Endothelial cell of hepatic sinusoid (primary cell): ENCODE measurements around the gene FGR.
"Not testable (repeated sequence)": the region's sequence is repeated elsewhere in the genome, so short reads cannot be mapped to it uniquely, and the experiment has no call there.

ENCODE experiments used
- in situ Hi-C: cut with HindIII; loops from 2 replicates; pipeline ENCODE4 v1.10.0; 2017; ENCODE audit warnings: low sequenced_read_pairs

The FGR gene

GRCh38 chr1:27638047-27638734 lies 3.2 kb upstream of the FGR start:
- in situ Hi-C loops, result no loop called here

DNA sequence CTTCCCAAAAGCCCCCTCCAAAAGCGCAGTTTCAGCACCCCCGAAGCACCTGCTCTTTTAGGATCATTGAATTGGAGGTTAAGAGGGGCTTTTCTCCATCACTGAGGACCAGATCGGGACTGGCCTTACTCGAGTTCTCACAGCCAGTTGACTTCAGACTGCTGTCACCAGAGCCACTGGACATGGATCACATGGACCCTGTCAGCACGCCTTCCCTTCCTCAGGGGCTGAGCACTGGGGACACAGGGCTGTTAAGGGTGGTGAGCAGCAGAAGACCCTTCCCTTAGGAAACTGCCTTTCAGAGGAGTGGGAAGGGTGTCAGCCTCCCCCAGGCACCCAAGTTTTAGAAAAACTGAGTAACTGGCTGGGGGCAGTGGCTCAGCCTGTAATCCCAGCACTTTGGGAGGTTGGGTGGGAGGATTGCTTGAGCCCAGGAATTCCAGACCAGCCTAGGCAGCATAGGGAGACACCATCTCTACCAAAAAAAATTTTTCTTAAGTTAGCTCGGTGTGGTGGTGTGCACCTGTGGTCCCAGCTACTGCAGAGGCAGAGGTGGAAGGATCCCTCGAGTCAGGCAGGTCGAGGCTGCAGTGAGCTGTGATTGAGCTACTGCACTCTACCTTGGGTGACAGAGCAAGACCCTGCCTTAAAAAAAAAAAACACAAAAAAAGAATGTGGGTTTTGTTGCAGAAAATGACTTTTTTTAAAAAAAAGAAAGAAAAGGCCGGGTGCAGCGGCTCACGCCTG lies 584 bp upstream of the FGR start:
- in situ Hi-C loops, result no loop called here

- in situ Hi-C loops, result no loop called here
Measured at GRCh38 chr1:27634177-27634984, 604 bp downstream of the FGR start.

DNA sequence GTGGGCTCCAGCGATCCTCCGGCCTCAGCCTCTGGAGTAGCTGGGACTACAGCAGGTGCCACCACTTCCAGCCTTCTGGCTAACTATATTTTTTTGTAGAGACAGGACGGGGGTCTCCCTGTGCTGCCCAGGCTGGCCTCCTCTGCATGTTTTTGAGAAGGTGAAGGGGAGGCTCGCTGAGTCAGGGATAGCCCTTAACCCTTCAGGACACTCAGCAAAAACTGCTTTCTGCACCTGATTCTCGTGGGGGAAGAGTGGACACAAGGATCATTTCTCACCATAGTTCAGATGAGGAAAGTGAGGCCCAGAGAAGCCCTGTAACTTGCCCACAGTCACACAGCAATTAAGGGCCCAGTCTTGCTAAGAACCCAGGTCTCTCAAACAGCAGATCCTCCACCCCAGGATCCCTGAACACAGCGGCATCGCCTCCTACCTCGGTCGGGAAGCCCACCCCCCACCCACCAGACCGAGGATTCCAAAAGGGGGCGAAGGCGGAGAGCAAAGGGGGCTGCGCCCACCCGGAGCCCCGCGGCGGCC lies 1.3 kb downstream of the FGR start:
- in situ Hi-C loops, result no loop called here

- in situ Hi-C loops, result no loop called here
Measured at GRCh38 chr1:27633298-27633610, 1.7 kb downstream of the FGR start.

DNA sequence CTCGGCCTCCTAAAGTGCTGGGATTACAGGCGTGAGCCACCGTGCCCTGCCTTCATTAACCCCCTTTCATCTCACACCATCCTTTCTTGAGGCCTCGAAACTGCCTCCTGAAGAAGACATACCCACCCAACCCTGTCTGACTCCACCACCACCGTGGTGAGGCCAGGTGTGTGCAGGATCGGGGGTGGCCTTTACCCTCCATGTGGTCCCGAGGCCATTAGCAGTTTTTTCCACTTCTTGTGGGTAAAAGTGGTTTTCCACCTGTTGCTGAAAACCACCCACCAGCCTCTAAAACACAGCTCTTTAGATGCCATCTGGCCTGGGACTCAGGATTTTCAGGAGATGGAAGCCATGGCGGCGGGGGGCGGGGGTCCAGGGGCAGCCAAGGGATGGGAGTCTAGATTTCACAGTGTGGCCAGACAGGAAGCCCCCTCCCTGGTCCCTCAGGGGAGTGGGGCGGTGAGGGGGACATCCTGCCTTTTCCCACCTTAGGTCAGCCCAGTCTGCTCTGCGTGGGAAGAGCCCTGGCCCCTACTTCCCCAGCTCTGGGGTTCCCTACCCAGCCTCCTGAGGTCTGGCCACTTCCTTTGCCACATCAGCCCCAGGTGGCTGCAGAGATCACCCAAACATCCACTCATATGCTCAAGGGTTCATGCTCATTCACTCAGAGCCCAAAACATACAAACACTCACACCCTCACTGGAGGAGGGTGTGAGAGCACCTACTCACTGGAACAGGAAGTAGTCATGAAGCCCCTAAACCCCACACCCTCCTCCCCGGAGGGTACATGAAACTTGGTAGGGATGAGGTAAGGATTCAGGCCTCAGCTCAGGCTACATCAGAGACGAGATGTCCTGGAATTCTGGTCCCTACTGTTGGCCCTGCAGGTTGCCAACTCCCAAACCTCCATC lies 2.3 kb downstream of the FGR start:
- in situ Hi-C loops, result no loop called here

- in situ Hi-C loops, result no loop called here
Measured at GRCh38 chr1:27630859-27631491, 4.0 kb downstream of the FGR start.

DNA sequence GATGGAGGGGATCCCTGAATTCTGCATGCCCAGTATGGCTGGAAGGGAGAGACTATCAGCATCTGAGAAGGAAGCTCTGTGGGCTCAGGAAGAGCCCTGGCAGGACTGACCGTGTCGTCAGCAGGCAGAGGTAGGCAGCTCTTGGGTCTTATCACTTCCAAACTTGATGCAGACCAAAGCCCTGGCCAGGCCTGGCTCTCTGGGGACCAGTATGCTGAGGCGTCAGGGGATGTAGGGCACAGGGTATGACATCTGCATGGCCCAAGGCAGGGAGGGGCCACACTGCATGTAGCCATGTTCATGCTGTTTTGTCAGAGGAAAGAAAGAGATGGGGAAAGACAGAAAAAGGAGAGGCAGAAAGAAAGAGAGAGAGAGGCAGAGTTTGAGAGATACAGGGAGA lies 6.3 kb downstream of the FGR start:
- in situ Hi-C loops, result no loop called here

GRCh38 chr1:27627733-27628132 lies 7.3 kb downstream of the FGR start:
- in situ Hi-C loops, result not testable (repeated sequence)

DNA sequence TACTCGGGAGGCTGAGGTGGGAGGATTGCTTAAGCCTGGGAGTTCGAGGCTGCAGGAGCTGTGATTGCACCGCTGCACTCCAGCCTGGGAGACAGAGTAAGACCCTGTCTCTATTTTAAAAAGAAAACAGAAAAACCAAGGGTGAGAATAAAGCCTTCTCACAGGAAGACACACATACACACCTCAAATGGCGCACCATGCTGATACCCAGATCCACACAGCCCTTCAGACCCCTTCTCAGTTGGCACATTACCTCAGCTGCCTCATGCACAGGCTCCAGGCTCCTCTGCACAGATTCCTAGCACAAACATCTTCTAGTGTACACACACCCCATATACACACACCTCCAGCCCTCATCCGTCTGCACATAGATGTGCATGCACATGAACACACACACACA lies 7.9 kb downstream of the FGR start:
- in situ Hi-C loops, result no loop called here

DNA sequence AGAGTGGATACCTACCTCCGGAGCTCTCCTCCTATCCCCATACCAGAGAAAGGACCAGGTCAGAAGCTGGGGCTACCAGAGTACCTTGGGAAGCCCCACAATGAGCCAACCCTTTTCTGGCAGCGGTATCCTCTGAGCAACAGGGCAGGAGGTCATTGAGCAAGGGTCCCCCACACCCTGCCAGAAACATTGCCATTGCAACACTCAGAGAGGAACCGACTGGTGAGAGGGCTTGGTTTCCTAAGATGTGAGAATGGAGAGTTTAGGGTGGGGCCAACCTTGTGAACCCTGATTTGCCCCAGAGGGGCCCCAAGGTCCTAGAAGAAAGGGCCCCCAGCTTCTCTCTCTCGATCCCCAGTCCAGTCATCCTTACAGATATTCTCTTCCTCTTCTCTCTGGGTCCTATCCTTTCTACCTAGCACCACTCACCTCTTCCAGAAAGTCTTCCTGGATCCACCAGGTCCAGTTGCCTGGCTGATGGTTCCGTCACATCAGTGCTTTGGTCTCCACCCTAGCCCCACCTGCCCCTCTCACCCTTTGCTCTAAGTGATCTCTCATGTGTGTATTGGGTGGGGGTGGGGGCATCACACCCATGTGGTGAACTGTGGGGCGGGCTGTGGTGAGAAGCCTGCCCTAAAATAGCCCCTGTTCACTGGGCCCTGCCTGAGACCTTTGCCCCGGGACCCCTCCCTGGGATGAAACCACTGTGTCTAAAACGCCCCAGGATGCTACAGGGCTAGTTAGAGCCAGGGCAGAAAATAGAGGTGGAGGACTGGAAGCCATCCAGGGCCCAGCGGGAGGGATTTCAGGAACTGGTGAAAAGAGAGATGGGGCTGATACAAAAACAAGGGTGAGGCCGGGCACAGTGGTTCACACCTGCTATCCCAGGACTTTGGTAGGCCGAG lies 8.7 kb downstream of the FGR start:
- in situ Hi-C loops, result no loop called here

GRCh38 chr1:27624467-27625178 lies 10.4 kb downstream of the FGR start:
- in situ Hi-C loops, result no loop called here

DNA sequence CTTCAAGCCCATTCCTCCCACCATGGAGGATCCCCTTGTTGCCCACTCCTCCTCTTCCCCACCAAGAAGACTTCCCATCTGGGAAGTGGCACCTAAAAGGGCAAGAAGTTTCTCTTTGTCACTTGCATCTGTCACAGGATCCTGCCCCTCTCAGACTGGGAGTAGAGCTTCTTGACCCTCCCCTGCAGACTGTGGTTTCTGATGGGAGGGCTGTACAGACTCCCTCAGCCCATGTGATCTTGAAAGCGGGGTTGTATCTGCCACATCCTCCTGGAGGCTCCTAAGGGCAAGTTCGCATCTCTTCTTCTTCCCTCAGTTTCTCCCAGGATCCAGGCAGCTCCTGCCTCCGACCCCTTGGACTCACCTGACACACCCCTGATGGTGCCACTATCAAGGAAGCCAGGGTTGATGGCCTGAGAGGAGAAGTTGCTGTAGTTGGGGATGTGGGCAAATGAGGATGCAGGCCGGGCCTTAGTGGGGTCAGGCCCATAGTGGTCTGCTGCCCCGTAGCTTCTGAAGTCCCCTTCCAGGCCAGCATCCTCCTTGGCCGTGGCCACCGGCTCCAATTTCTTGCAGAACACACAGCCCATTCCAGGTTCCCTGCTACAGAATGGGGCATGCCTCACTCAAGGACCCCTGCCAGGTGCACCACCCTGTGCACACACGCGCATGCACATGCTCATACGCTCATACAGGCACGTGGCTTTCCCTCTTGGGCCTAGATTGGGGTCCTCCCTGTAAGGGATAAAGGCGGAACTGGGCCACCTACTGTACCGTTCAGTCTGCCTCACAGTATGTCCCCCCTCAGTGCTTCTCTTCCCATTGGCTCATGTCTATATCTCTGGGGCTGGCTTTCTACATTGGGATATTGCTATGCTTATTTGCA lies 11.4 kb downstream of the FGR start:
- in situ Hi-C loops, result no loop called here

- in situ Hi-C loops, result no loop called here
Measured at GRCh38 chr1:27622828-27623227, 12.2 kb downstream of the FGR start.

- in situ Hi-C loops, result no loop called here
Measured at GRCh38 chr1:27621051-27621920, 13.7 kb downstream of the FGR start.

DNA sequence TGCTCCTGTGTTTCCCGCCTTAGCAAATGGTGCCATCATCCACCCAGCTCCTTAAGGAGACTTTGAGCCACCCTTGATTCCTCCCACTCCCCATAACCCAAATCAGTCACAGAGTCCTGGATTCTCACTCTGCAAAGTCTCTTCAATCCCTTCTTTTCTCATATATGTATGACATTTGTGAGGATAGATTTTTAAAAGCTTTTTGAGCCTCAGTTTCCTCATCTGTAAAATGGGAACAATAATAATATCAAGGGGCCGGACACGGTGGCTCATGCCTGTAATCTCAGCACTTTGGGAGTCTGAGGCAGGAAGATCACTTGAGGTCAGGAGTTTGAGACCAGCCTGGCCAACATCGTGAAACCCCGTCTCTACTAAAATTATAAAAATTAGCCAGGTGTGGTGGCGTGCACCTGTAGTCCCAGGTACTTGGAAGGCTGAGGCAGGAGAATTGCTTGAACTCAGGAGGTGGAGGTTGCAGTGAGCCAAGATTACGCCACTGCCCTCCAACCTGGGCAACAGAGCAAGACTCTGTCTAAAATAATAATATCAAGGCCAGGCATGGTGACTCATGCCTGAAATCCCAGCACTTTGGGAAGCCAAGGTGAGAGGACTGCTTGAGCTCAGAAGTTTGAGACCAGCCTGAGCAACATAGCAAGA lies 15.1 kb downstream of the FGR start:
- in situ Hi-C loops, result loop anchor here (5.0 kb wide), 1 partner anchor 47 kb away; no protein-coding TSS in a partner anchor
